Trophoblast cell (in vitro differentiated cells and primary cell): ENCODE results near the gene LGALS16. TPM values are rescaled to one million over a fixed set of nuclear protein-coding genes. Genes with fewer than 3 reads are reported as not detected.

Source experiments
- DNase-seq, 2 donors: peaks; one replicate each; pipeline ENCODE4 v3.0.0-alpha.2; 2016
- H2AFZ ChIP-seq: 2 replicates; pipeline ENCODE4 v1.6.1; 2013; ENCODE audit warnings: low read length, moderate library complexity, mild to moderate bottlenecking; ENCODE audit not compliant: insufficient read depth, poor library complexity
- H2AK5ac ChIP-seq: 2 replicates; pipeline ENCODE4 v1.6.1; 2013; ENCODE audit warnings: mild to moderate bottlenecking, low read length
- H2BK120ac ChIP-seq: 2 replicates; pipeline ENCODE4 v1.6.1; 2013; ENCODE audit warnings: low read length, mild to moderate bottlenecking, moderate library complexity; ENCODE audit not compliant: insufficient read depth, poor library complexity
- H2BK12ac ChIP-seq: 2 replicates; pipeline ENCODE4 v1.6.1; 2013; ENCODE audit warnings: mild to moderate bottlenecking, low read length, moderate library complexity
- H2BK5ac ChIP-seq: 2 replicates; pipeline ENCODE4 v1.6.1; 2013; ENCODE audit warnings: low read length, low read depth, moderate library complexity, mild to moderate bottlenecking; ENCODE audit not compliant: poor library complexity
- H3K14ac ChIP-seq: 2 replicates; pipeline ENCODE4 v1.6.1; 2013; ENCODE audit warnings: mild to moderate bottlenecking, low read length
- H3K18ac ChIP-seq: 2 replicates; pipeline ENCODE4 v1.6.1; 2013; ENCODE audit warnings: mild to moderate bottlenecking, low read length
- H3K23ac ChIP-seq: 2 replicates; pipeline ENCODE4 v1.6.1; 2013; ENCODE audit warnings: low read length
- H3K27ac ChIP-seq: 2 replicates; pipeline ENCODE4 v1.5.1; 2013; ENCODE audit warnings: low read depth, mild to moderate bottlenecking, inconsistent platforms, low read length, moderate library complexity
- H3K27me3 ChIP-seq: 2 replicates; pipeline ENCODE4 v1.6.1; 2013; ENCODE audit warnings: inconsistent platforms, mild to moderate bottlenecking, low read length, moderate library complexity; ENCODE audit not compliant: insufficient read depth
- H3K36me3 ChIP-seq, 2 experiments: 1 replicate in 1 of 2; 2 replicates in 1 of 2; pipeline ENCODE4 v1.6.1; 2013; ENCODE audit warnings: low read length in 2 of 2, mild to moderate bottlenecking in 2 of 2, moderate library complexity in 1 of 2; ENCODE audit not compliant: insufficient read depth in 2 of 2, control insufficient read depth in 1 of 2
- H3K4ac ChIP-seq: 2 replicates; pipeline ENCODE4 v1.6.1; 2013; ENCODE audit warnings: low read depth, mild to moderate bottlenecking, low read length, moderate library complexity
- H3K4me1 ChIP-seq, 2 experiments: 1 replicate in 1 of 2; 2 replicates in 1 of 2; pipeline ENCODE4 v1.6.1; 2013; ENCODE audit warnings: low read length in 2 of 2, mild to moderate bottlenecking in 2 of 2, moderate library complexity in 1 of 2; ENCODE audit not compliant: insufficient read depth in 2 of 2, control insufficient read depth in 1 of 2
- H3K4me2 ChIP-seq: 2 replicates; pipeline ENCODE4 v1.6.1; 2013; ENCODE audit warnings: inconsistent platforms, mild to moderate bottlenecking, low read length, moderate library complexity
- H3K4me3 ChIP-seq: 2 replicates; pipeline ENCODE4 v1.5.1; 2013; ENCODE audit warnings: mild to moderate bottlenecking, low read depth, low read length, inconsistent platforms
- H3K79me1 ChIP-seq: one replicate; pipeline ENCODE4 v1.6.1; 2013; ENCODE audit warnings: low read length
- H3K79me2 ChIP-seq: 2 replicates; pipeline ENCODE4 v1.6.1; 2013; ENCODE audit warnings: low read length, mild to moderate bottlenecking; ENCODE audit not compliant: control insufficient read depth, insufficient read depth, poor library complexity
- H3K9ac ChIP-seq: 2 replicates; pipeline ENCODE4 v1.6.1; 2013; ENCODE audit warnings: mild to moderate bottlenecking, low read length
- H3K9me3 ChIP-seq: 2 replicates; pipeline ENCODE4 v1.6.1; 2013; ENCODE audit warnings: low read depth, mild to moderate bottlenecking, control low read depth, inconsistent platforms, low read length; ENCODE audit not compliant: insufficient read depth
- H4K12ac ChIP-seq: 2 replicates; pipeline ENCODE4 v1.6.1; 2013; ENCODE audit warnings: low read depth, mild to moderate bottlenecking, low read length, moderate library complexity
- H4K8ac ChIP-seq: 2 replicates; pipeline ENCODE4 v1.6.1; 2013; ENCODE audit warnings: low read depth, mild to moderate bottlenecking, low read length, moderate library complexity
- H4K91ac ChIP-seq: one replicate; pipeline ENCODE4 v1.6.1; 2013; ENCODE audit warnings: low read depth, mild to moderate bottlenecking, low read length, moderate library complexity
- WGBS: extraction: QIAGEN DNeasy Blood & Tissue Kit; methylation state at CpG from one replicate; pipeline ENCODE4 v1.1.7; 2013; ENCODE audit warnings: missing lambda C conversion rate; ENCODE audit not compliant: insufficient read length, insufficient coverage; ENCODE audit errors: extremely low coverage; 5-methylcytosine and 5-hydroxymethylcytosine counted together
- polyA plus RNA-seq: library from polyadenylated mRNA; stranded (reverse); fragments of 200-250 nt; gene quantifications from 2 replicates; pipeline ENCODE4 v1.2.3, GENCODE V29; 2013

The LGALS16 gene
- 255 and 289 TPM in 2 replicates for polyA plus RNA-seq

GRCh38 chr19:39655613-39656012 lies at the start of gene LGALS16:
Gene LGALS16, plus strand, starts transcription at chr19:39655913. Its CDS starts 49 bp downstream, at chr19:39655962.
- peaks cover 4% of the 10 kb centered on the region for H3K9me3 ChIP-seq
- H3K4me2 ChIP-seq, result no peak within 1 kb of the TSS
- no peak within 1 kb of the TSS for H2BK120ac ChIP-seq
- no peak within 1 kb of the TSS for H2AK5ac ChIP-seq
- no peaks in the 10 kb centered on the region for H3K79me2 ChIP-seq
- H3K18ac ChIP-seq, result no peak within 1 kb of the TSS
- no peaks in the 10 kb centered on the region for H3K27me3 ChIP-seq
- peak within 1 kb of the TSS; percentile 25 for H3K23ac ChIP-seq
- H3K79me1 ChIP-seq, result no peaks in the 10 kb centered on the region
- no peak within 1 kb of the TSS for H2BK12ac ChIP-seq
- H4K8ac ChIP-seq, result no peak within 1 kb of the TSS
- H3K4ac ChIP-seq, result no peak within 1 kb of the TSS
- H2AFZ ChIP-seq, result no peak within 1 kb of the TSS
- no peak within 1 kb of the TSS for H3K27ac ChIP-seq
- no peak within 1 kb of the TSS for H4K91ac ChIP-seq
- H2BK5ac ChIP-seq, result no peak within 1 kb of the TSS
- no peaks in the 10 kb centered on the region for H3K4me1 ChIP-seq
- H3K9ac ChIP-seq, result no peak within 1 kb of the TSS
- H3K14ac ChIP-seq, result no peak within 1 kb of the TSS
- no peak within 1 kb of the TSS for H4K12ac ChIP-seq
- WGBS, result no CpG with 5 or more reads among the region's 3 CpGs
- H3K36me3 ChIP-seq, result no peaks in the 10 kb centered on the region
- no peak within 1 kb of the TSS for H3K4me3 ChIP-seq
- no peak for DNase-seq

GRCh38 chr19:39607021-39607420 lies 48.7 kb upstream of the LGALS16 start:
- Histone ChIP-seq H3K27ac (no peak overlapping the region), H3K23ac (no peak overlapping the region), H2AK5ac (no peak overlapping the region), H4K8ac (no peak overlapping the region), H3K18ac (no peak overlapping the region), H3K4me1 (no peaks in the 10 kb centered on the region), H3K14ac (no peak overlapping the region), H3K4me3 (no peak overlapping the region), H3K4me2 (no peak overlapping the region), H2BK120ac (no peak overlapping the region), H3K79me1 (no peaks in the 10 kb centered on the region), H4K12ac (no peak overlapping the region), H3K27me3 (no peaks in the 10 kb centered on the region), H3K9ac (no peak overlapping the region), H4K91ac (no peak overlapping the region), H3K79me2 (no peaks in the 10 kb centered on the region), H3K36me3 (no peaks in the 10 kb centered on the region), H3K9me3 (no peaks in the 10 kb centered on the region), H2BK12ac (no peak overlapping the region), H2BK5ac (no peak overlapping the region), H3K4ac (no peak overlapping the region), H2AFZ (no peak overlapping the region)
- DNase-seq, result peak; percentile 92 to 97
- no CpG with 5 or more reads among the region's 9 CpGs for WGBS

- Histone ChIP-seq H3K23ac (no peak overlapping the region), H3K4me2 (no peak overlapping the region), H3K27me3 (no peaks in the 10 kb centered on the region), H3K79me1 (no peaks in the 10 kb centered on the region), H2BK12ac (no peak overlapping the region), H3K4me1 (no peaks in the 10 kb centered on the region), H3K36me3 (no peaks in the 10 kb centered on the region), H3K9me3 (no peaks in the 10 kb centered on the region), H3K14ac (no peak overlapping the region), H3K27ac (no peak overlapping the region), H2AK5ac (no peak overlapping the region), H3K9ac (no peak overlapping the region), H2BK5ac (no peak overlapping the region), H3K79me2 (no peaks in the 10 kb centered on the region), H3K4me3 (no peak overlapping the region), H3K18ac (no peak overlapping the region), H2BK120ac (no peak overlapping the region), H4K91ac (no peak overlapping the region), H4K12ac (no peak overlapping the region), H4K8ac (no peak overlapping the region), H3K4ac (no peak overlapping the region), H2AFZ (no peak overlapping the region)
- no CpG with 5 or more reads among the region's 6 CpGs for WGBS
- peak; percentile 76 to 98 for DNase-seq
Measured at GRCh38 chr19:39607561-39607960, 48.2 kb upstream of the LGALS16 start.

- Histone ChIP-seq H3K4me1 (no peaks in the 10 kb centered on the region), H3K4me3 (no peak overlapping the region), H2BK12ac (no peak overlapping the region), H4K12ac (no peak overlapping the region), H3K14ac (no peak overlapping the region), H3K18ac (no peak overlapping the region), H4K8ac (no peak overlapping the region), H3K4me2 (no peak overlapping the region), H2AFZ (no peak overlapping the region), H3K4ac (no peak overlapping the region), H3K27me3 (no peaks in the 10 kb centered on the region), H3K27ac (no peak overlapping the region), H3K36me3 (no peaks in the 10 kb centered on the region), H4K91ac (no peak overlapping the region), H3K79me1 (no peaks in the 10 kb centered on the region), H2AK5ac (no peak overlapping the region), H3K79me2 (no peaks in the 10 kb centered on the region), H3K9me3 (peaks cover 9% of the 10 kb centered on the region), H3K23ac (no peak overlapping the region), H2BK5ac (no peak overlapping the region), H2BK120ac (no peak overlapping the region), H3K9ac (no peak overlapping the region)
- WGBS, result no CpG with 5 or more reads among the region's 2 CpGs
- no peak for DNase-seq
Measured at GRCh38 chr19:39613597-39613996, 42.1 kb upstream of the LGALS16 start.
